Activated T-helper 1 cell treated with Interleukin-2 at 50 U/mL for 16 hours (primary cell): ENCODE results near the gene SDC1.

Experiments
- DNase-seq: peaks from one replicate; pipeline ENCODE4 v3.0.0-alpha.2; 2020; ENCODE audit warnings: low read depth

The SDC1 gene

GRCh38 chr2:20227894-20228505 lies 3.1 kb upstream of the SDC1 start:
- no peak for DNase-seq

GRCh38 chr2:20226152-20226545 lies 1.2 kb upstream of the SDC1 start:
- no peak for DNase-seq

GRCh38 chr2:20225294-20226151 lies 593 bp upstream of the SDC1 start:
- no peak for DNase-seq

GRCh38 chr2:20224164-20224715 lies 690 bp downstream of the SDC1 start:
- no peak for DNase-seq

GRCh38 chr2:20223407-20224163 lies 1.3 kb downstream of the SDC1 start:
- DNase-seq = no peak

GRCh38 chr2:20222769-20223406 lies 2.0 kb downstream of the SDC1 start:
- DNase-seq = no peak

- no peak for DNase-seq
These were observed 2.7 kb downstream of the SDC1 start for GRCh38 chr2:20222014-20222768.

GRCh38 chr2:20221555-20221973 lies 3.4 kb downstream of the SDC1 start:
- DNase-seq = no peak

- DNase-seq = no peak
These were observed 4.0 kb downstream of the SDC1 start for GRCh38 chr2:20220806-20221554.

GRCh38 chr2:20219763-20220380 lies 5.1 kb downstream of the SDC1 start:
- no peak for DNase-seq

- no peak for DNase-seq
These were observed 6.3 kb downstream of the SDC1 start for GRCh38 chr2:20218331-20219320.

- no peak for DNase-seq
These were observed 7.6 kb downstream of the SDC1 start for GRCh38 chr2:20217041-20217970.

GRCh38 chr2:20216130-20217025 lies 8.6 kb downstream of the SDC1 start:
- DNase-seq = no peak

- no peak for DNase-seq
These were observed 9.5 kb downstream of the SDC1 start for GRCh38 chr2:20215183-20216040.

GRCh38 chr2:20214566-20215182 lies 10.3 kb downstream of the SDC1 start:
- DNase-seq = no peak
